MM.1S (cell line): ENCODE measurements around the gene TPT1.

ENCODE experiments used
- EZH2 ChIP-seq: fragments of 300-600 bp; sonication (generic); optimal IDR thresholded peaks from 2 replicates; pipeline ENCODE3; 2017; ENCODE audit warnings: low read depth, mild to moderate bottlenecking, antibody characterized with exemption, low read length, mixed read lengths
- TF ChIP-seq, protein P1 (sequence below): fragments of 300-600 bp; sonication (generic); IDR thresholded peaks from 2 replicates; pipeline ENCODE4 v1.5.1; 2016; ENCODE audit warnings: antibody characterized with exemption, low read length, mixed read lengths

DNA sequence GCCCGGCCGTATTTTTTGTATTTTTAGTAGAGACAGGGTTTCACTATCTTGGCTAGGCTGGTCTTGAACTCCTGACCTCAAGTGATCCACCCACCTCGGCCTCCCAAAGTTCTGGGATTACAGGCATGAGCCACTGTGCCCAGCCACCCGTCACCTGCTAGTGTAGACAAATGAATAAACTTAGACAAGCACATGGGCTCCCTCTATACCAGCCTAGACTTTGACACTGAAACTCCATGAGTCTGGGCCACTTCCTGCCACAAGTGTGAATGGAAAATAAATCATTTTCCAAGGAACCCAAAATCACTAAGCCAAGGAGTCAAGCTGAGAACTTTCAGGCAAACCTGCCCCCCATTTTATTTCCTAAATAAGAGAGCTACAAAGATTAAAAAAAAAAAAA lies 27.0 kb upstream of the TPT1 start:
- TF ChIP-seq, protein P1, sequence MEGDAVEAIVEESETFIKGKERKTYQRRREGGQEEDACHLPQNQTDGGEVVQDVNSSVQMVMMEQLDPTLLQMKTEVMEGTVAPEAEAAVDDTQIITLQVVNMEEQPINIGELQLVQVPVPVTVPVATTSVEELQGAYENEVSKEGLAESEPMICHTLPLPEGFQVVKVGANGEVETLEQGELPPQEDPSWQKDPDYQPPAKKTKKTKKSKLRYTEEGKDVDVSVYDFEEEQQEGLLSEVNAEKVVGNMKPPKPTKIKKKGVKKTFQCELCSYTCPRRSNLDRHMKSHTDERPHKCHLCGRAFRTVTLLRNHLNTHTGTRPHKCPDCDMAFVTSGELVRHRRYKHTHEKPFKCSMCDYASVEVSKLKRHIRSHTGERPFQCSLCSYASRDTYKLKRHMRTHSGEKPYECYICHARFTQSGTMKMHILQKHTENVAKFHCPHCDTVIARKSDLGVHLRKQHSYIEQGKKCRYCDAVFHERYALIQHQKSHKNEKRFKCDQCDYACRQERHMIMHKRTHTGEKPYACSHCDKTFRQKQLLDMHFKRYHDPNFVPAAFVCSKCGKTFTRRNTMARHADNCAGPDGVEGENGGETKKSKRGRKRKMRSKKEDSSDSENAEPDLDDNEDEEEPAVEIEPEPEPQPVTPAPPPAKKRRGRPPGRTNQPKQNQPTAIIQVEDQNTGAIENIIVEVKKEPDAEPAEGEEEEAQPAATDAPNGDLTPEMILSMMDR, result no peak
- no peak for TF ChIP-seq EZH2
